CD4-positive, alpha-beta T cell (primary cell): ENCODE results near the gene PTGR2. TPM values are rescaled to one million over a fixed set of nuclear protein-coding genes. Genes with fewer than 3 reads are reported as not detected.

Experiments
- ATAC-seq: fragments of 200-7000 bp; cut with Tn5 transposase; one replicate; pipeline ENCODE4 v1.10.0; 2022; ENCODE audit warnings: mild to moderate bottlenecking; ENCODE audit not compliant: poor library complexity
- CTCF ChIA-PET: fragments of 350-600 bp; sonication (Branson Sonifier 250); formaldehyde crosslinking; loops from one replicate; lab custom pipeline; 2021; ENCODE audit warnings: antibody characterized with exemption, inconsistent platforms; lab: Charles Lee
- POLR2A ChIA-PET: fragments of 350-600 bp; sonication (Branson Sonifier 250); formaldehyde crosslinking; loops from one replicate; lab custom pipeline; 2021; ENCODE audit warnings: antibody characterized with exemption, inconsistent platforms; lab: Charles Lee
- DNase-seq, 14 experiments: peaks; one replicate each; pipeline ENCODE4 v3.0.0-alpha.2; 2013 to 2020; ENCODE audit warnings: mixed read lengths in 2 of 14
- H3K27ac ChIP-seq, 2 donors: one replicate each; pipeline versions ENCODE4 v1.5.1 to v1.7.0; 2013; ENCODE audit warnings: low read length in 2 of 2, low read depth in 1 of 2, mild to moderate bottlenecking in 1 of 2
- H3K27me3 ChIP-seq, 2 experiments: 1 replicate in 1 of 2; 2 replicates in 1 of 2; pipeline versions ENCODE4 v1.6.1 to v1.7.0; 2013; ENCODE audit warnings: low read length in 2 of 2, control low read depth in 1 of 2, mild to moderate bottlenecking in 1 of 2, moderate library complexity in 1 of 2; ENCODE audit not compliant: insufficient read depth in 2 of 2, control insufficient read depth in 1 of 2
- H3K36me3 ChIP-seq: one replicate; pipeline ENCODE4 v1.6.1; 2013; ENCODE audit warnings: low read length, control low read depth; ENCODE audit not compliant: insufficient read depth
- H3K4me1 ChIP-seq: one replicate; pipeline ENCODE4 v1.6.1; 2013; ENCODE audit warnings: low read length, control low read depth; ENCODE audit not compliant: insufficient read depth
- H3K4me3 ChIP-seq: one replicate; pipeline ENCODE4 v1.5.1; 2013; ENCODE audit warnings: mild to moderate bottlenecking, low read length, moderate library complexity
- H3K9me3 ChIP-seq, 2 experiments: 1 replicate in 1 of 2; 2 replicates in 1 of 2; pipeline versions ENCODE4 v1.6.1 to v1.7.0; 2013; ENCODE audit warnings: low read length in 2 of 2, mild to moderate bottlenecking in 2 of 2, control low read depth in 1 of 2, moderate library complexity in 1 of 2; ENCODE audit not compliant: control insufficient read depth in 1 of 2, insufficient read depth in 1 of 2
- H3K27ac Mint-ChIP-seq: one replicate; pipeline ENCODE4 v1.8.0; 2020; ENCODE audit warnings: mixed read lengths
- H3K27me3 Mint-ChIP-seq: one replicate; pipeline ENCODE4 v1.8.0; 2021; ENCODE audit warnings: mixed read lengths
- H3K36me3 Mint-ChIP-seq: one replicate; pipeline ENCODE4 v1.8.0; 2021; ENCODE audit warnings: low read depth, mixed read lengths
- H3K4me1 Mint-ChIP-seq: one replicate; pipeline ENCODE4 v1.8.0; 2021; ENCODE audit warnings: low read depth, mixed read lengths
- H3K4me3 Mint-ChIP-seq: one replicate; pipeline ENCODE4 v1.8.0; 2020; ENCODE audit warnings: mild to moderate bottlenecking, mixed read lengths
- H3K9me3 Mint-ChIP-seq: one replicate; pipeline ENCODE4 v1.8.0; 2020; ENCODE audit warnings: mixed read lengths
- CTCF ChIP-seq: fragments of 200-600 bp; IDR thresholded peaks from one replicate; pipeline ENCODE4 v1.8.0; 2022; ENCODE audit warnings: antibody characterized with exemption, mild to moderate bottlenecking
- intact Hi-C, 2 experiments: fragments of 100-400 bp; cut with DNase I in 1 of 2; cut with micrococcal nuclease in 1 of 2; formaldehyde crosslinking; loops; one replicate each; pipeline versions ENCODE4 v1.15.1 to v1.9.0; 2023 to 2025; cut with DNase I, micrococcal nuclease
- total RNA-seq, 174 experiments: library from RNA in 2 of 174; stranded (reverse) in 2 of 174; gene quantifications; one replicate each; pipeline ENCODE4 v1.2.3 and lab custom pipeline; 2021 to 2026

Gene PTGR2
- total RNA-seq, 2 experiments from 2014 or later, result 0.70 to 1.1 TPM

GRCh38 chr14:73873660-73874059 is 22.0 kb downstream of the PTGR2 start:
- H3K4me1 ChIP-seq, result no peaks in the 10 kb centered on the region
- H3K27me3 Mint-ChIP-seq, result no peaks in the 10 kb centered on the region
- ChIA-PET CTCF (no interaction called here), POLR2A (no interaction called here)
- H3K27ac Mint-ChIP-seq, result no peak overlapping the region
- no peaks in the 10 kb centered on the region for H3K36me3 ChIP-seq
- no peak for ATAC-seq
- no peak for DNase-seq
- peaks cover 7% of the 10 kb centered on the region for H3K36me3 Mint-ChIP-seq
- no peaks in the 10 kb centered on the region for H3K9me3 Mint-ChIP-seq
- no peak overlapping the region for H3K4me3 ChIP-seq
- no peaks in the 10 kb centered on the region for H3K27me3 ChIP-seq
- no peaks in the 10 kb centered on the region for H3K9me3 ChIP-seq
- no peak for TF ChIP-seq CTCF
- intact Hi-C loops, result no loop called here
- H3K4me1 Mint-ChIP-seq, result no peaks in the 10 kb centered on the region
- no peak overlapping the region for H3K27ac ChIP-seq
- H3K4me3 Mint-ChIP-seq, result no peak overlapping the region

- ATAC-seq, result no peak
- Histone ChIP-seq H3K27me3 (no peaks in the 10 kb centered on the region), H3K4me3 (no peak overlapping the region), H3K27ac (no peak overlapping the region), H3K36me3 (no peaks in the 10 kb centered on the region), H3K9me3 (no peaks in the 10 kb centered on the region), H3K4me1 (no peaks in the 10 kb centered on the region)
- ChIA-PET POLR2A (no interaction called here), CTCF (interaction anchor here (1.4 kb wide), 1 partner anchor 26 kb away, joined by 3 read pairs; the partner anchor contains the start of gene PTGR2)
- no peaks in the 10 kb centered on the region for H3K4me1 Mint-ChIP-seq
- H3K9me3 Mint-ChIP-seq, result no peaks in the 10 kb centered on the region
- H3K36me3 Mint-ChIP-seq, result peaks cover 7% of the 10 kb centered on the region
- H3K27me3 Mint-ChIP-seq, result no peaks in the 10 kb centered on the region
- H3K4me3 Mint-ChIP-seq, result no peak overlapping the region
- no peak for TF ChIP-seq CTCF
- intact Hi-C loops, result no loop called here
- no peak for DNase-seq
- no peak overlapping the region for H3K27ac Mint-ChIP-seq
These were observed 26.2 kb downstream of the PTGR2 start for GRCh38 chr14:73877790-73878189.

GRCh38 chr14:73878436-73878835 is 26.8 kb downstream of the PTGR2 start:
- Histone ChIP-seq H3K4me1 (no peaks in the 10 kb centered on the region), H3K27me3 (no peaks in the 10 kb centered on the region), H3K4me3 (no peak overlapping the region), H3K9me3 (no peaks in the 10 kb centered on the region), H3K36me3 (no peaks in the 10 kb centered on the region), H3K27ac (no peak overlapping the region)
- no peaks in the 10 kb centered on the region for H3K27me3 Mint-ChIP-seq
- ChIA-PET POLR2A (no interaction called here), CTCF (interaction anchor here (1.4 kb wide), 1 partner anchor 27 kb away, joined by 3 read pairs; the partner anchor contains the start of gene PTGR2)
- H3K27ac Mint-ChIP-seq, result no peak overlapping the region
- peaks cover 7% of the 10 kb centered on the region for H3K36me3 Mint-ChIP-seq
- H3K4me3 Mint-ChIP-seq, result no peak overlapping the region
- H3K9me3 Mint-ChIP-seq, result no peaks in the 10 kb centered on the region
- intact Hi-C loops, result no loop called here
- TF ChIP-seq CTCF, result no peak
- no peaks in the 10 kb centered on the region for H3K4me1 Mint-ChIP-seq
- ATAC-seq (no peak), DNase-seq (no peak)
